Peyer's patch (tissue), 4 donors: ENCODE measurements around the gene UBR3.

ENCODE experiments used
- POLR2A ChIP-seq, 2 donors: fragments of 450-650 bp; IDR thresholded peaks; one replicate each; pipeline ENCODE4 v1.5.1; 2017; ENCODE audit warnings: antibody characterized with exemption in 2 of 2, mild to moderate bottlenecking in 2 of 2, moderate library complexity in 2 of 2
- TF ChIP-seq, protein P1 (sequence below), 6 experiments: fragments of 450-650 bp in 4 of 6; fragments of 200-600 bp in 2 of 6; sonication (generic) in 1 of 6; IDR thresholded peaks; one replicate each; pipeline ENCODE4 v1.5.1; 2017 to 2019; ENCODE audit warnings: antibody characterized with exemption in 6 of 6, mild to moderate bottlenecking in 3 of 6, moderate library complexity in 1 of 6

- TF ChIP-seq, protein P1, sequence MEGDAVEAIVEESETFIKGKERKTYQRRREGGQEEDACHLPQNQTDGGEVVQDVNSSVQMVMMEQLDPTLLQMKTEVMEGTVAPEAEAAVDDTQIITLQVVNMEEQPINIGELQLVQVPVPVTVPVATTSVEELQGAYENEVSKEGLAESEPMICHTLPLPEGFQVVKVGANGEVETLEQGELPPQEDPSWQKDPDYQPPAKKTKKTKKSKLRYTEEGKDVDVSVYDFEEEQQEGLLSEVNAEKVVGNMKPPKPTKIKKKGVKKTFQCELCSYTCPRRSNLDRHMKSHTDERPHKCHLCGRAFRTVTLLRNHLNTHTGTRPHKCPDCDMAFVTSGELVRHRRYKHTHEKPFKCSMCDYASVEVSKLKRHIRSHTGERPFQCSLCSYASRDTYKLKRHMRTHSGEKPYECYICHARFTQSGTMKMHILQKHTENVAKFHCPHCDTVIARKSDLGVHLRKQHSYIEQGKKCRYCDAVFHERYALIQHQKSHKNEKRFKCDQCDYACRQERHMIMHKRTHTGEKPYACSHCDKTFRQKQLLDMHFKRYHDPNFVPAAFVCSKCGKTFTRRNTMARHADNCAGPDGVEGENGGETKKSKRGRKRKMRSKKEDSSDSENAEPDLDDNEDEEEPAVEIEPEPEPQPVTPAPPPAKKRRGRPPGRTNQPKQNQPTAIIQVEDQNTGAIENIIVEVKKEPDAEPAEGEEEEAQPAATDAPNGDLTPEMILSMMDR (IDR thresholded peaks at IDR 0.05) = no peak
- no peak for TF ChIP-seq POLR2A (IDR thresholded peaks at IDR 0.05)
Observed at GRCh38 chr2:170073288-170073687, 246.0 kb downstream of the UBR3 start.
